Measurements from ENCODE around the gene GALNT17. TPM values are rescaled to one million over a fixed set of nuclear protein-coding genes. Genes with fewer than 3 reads are reported as not detected.

GALNT17 gene
- total RNA-seq, 1 donor from 2014 or later: not detected

DNA sequence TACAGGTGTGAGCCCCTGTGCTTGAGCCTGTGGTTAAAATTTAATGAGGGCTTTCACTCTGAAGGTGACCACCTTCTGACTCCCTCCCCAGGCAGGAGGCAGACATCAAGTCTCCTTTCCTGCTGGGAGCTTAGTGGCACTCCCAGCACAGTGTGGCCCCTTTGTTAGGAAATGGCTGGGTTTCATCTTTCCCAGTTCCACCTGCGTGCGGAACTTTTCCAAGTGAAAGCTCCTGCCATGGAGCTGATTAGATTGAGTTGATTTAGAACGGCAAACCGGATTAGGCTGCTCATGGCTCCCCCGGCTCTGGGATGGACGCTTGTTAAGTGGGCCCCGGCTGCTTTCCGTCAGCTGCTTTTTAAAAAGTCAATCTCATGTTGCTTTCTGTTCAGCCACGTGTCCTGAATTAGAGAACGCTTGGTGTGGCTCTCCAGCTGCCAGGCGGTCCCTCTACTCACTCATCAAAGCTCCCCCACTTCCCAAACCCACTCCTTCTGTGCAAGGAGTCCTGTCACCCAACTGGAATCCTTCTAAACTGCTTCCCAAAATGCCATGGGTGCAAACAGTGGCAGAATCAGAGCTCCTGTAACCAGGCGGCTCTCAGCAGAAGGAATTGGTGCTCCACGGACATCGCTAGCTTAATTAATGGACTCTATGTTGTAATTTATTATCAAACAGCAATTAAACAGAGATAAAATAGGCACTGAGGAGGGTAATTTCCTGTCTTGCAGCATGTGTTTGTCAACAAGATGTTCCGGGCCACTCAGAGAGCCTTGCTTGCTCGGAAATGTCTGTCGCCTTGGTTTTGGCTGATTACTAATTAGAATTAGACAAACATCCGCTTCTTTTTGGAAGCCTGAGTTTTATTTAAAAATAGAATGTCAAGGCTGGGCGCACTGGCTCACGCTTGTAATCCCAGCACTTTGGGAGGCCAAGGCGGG, 551.2 kb downstream of the GALNT17 start:
- intact Hi-C loops (cut with micrococcal nuclease): no loop called here

DNA sequence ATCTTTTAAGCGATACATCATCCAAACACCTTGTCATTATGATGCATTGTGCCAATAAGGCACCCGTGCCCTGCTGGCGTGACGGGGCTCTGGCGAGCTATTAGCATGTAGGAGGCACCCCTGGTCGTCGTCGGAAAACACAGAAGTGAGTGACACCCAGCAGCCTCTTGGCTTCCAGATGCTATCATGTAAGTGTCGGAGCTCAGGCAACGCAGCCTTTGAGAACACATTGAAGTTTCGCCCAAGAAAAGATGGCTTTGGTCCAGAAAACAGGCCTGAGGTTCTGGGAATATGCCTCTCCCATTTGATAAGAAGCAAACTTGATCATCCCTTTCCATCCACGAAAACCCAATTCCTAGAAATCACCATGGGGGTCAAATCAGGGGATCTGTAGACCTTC, 555.3 kb downstream of the GALNT17 start:
- intact Hi-C loops (cut with micrococcal nuclease): no loop called here

GRCh38 chr7:71687831-71688599, 556.1 kb downstream of the GALNT17 start:
- intact Hi-C loops (cut with micrococcal nuclease): no loop called here

DNA sequence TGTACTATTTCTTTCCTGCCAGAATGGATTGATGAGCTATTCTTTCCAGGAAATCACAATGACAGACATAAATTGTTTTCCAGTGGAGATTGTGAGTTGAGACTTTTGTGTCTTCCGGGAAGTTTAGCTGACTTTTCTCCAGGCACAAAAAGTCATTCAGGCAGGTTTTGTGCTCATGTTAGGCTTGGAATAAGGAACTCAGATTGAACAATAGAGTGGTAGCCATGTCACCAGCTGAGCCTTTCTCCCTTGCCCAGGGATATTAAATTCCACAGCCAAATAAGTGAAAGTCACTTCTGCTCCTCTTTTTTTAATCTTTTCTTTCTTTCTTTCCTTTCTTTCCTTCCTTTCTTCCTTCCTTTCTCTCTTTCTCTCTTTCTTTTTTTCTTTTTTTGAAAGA, 559.6 kb downstream of the GALNT17 start:
- intact Hi-C loops (cut with micrococcal nuclease): no loop called here

DNA sequence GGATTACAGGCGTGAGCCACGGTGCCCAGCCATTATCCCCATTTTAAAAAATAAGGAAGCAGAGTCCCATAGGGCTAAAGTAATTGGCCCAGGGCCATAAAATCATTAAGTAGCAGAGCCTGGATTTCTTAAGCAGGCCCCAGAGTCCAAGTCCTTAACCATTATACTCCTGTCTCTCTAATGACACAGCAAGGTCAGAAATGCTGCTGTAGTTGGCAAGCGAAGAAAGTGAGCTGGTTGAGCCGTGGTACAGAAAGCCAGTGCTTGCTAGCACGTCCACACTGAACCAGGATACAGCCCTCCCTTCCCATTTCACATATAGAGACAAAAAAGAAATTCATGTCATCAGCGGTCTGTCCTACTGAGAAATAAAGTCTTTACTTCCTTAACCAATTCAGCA, 562.7 kb downstream of the GALNT17 start:
- intact Hi-C loops (cut with micrococcal nuclease): no loop called here

DNA sequence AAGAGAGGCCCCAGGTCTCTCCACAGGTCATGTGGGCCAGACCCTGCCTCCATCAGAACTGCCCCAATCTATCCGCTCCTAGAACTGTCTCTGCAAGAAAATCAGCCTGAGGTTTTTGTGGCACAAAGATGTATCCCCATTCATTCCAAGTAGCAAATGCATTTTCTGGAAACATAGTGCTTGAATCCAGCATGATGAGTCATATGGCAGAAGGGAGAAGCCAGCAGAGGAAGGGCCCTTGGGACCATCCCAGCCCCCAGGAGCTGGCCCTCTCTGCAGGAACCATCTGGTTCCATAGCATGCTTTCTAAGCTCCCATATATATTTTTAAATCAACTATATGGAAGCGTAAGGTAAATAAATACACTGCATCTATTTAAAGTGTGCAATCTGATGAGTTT, 563.2 kb downstream of the GALNT17 start:
- intact Hi-C loops (cut with micrococcal nuclease): no loop called here

- intact Hi-C loops (cut with micrococcal nuclease): no loop called here
Observed at GRCh38 chr7:71696511-71696910, 564.6 kb downstream of the GALNT17 start.

DNA sequence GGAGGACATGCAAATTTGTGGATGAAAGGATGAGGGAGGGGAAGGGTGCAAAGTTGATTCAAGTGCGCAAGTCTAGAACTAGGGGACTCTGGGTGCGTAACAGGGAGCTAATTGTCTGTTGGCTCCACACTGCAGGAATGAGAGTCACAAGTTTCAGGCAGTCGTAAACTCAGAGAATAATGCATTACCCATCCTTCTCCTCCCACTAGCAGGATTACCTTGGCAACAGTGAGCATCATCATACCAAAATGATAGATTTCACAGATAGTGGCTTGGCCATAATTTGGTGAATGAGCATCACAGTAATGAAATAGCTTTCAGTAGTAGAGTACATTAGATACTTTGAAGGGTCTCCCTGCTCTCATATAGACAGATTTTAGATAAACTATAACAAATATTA, 565.5 kb downstream of the GALNT17 start:
- intact Hi-C loops (cut with micrococcal nuclease): no loop called here

DNA sequence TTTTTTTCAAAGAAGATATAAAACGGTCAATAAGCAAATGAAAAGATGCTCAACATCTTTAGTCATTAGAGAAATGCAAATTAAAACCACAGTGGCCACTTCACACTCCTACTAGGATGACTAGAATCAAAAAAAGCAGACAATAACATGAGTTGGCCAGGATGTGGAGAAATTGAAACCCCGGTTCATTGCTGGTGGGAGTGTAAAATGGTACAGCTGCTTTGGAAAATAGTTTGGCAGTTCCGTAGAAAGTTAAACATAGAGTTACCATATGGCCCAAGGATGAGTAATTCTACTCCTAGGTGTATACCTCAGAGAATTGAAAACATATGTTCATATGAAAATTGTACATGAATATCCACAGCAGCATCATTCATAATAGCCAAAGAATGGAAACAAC, 573.3 kb downstream of the GALNT17 start:
- intact Hi-C loops (cut with micrococcal nuclease): no loop called here

DNA sequence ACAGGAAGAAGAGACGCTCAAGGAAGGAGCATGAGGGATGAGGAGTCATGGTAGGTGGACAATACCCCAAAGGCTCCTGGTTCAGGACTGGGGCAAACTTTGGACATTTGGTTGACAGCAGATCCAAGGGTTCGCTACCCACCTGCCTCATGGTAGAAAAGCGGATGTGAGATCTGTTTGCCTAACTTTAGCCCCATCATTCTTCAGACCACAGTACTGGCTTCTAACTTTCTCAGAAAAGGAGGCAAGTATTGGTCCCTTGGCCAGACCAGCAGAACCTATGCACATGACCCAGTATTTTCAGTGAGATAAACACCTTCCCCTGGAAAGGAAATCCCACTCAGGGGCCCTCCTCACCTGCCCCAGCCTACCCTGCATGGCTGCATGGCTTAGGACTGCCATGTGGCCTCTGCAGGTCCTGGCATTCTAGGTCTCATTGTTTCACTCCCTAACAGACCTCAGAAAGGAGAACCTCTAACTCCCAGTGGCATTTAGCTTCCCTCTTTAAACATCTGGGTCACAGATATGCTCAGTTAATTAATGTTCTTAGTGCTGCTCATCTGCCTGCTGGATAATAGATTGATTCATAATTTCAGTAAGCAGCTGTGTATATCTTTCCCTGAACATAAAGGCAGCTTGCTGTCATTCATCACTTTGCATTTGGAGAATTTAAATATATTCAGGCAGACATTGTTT, 574.1 kb downstream of the GALNT17 start:
- intact Hi-C loops (cut with micrococcal nuclease): no loop called here

DNA sequence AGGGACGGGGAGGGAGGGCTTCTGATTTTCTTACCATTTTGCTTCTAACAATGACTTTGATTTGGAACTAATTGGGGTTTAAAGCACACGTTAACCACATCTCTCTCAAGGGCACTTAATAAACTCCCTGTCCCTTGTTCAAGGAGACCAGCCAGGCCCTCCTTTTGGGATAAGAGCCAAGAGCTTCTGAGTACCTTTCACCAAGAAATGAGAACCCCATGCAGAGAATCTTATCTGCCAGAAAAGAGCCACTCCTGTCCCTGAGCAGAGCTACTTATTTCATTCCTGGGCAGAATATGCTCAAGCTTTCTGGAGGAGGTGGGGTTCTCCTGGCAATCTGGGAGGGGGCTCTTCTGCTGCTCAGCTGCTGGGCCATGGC, 574.6 kb downstream of the GALNT17 start:
- intact Hi-C loops (cut with micrococcal nuclease): no loop called here

GRCh38 chr7:71707041-71707440, 575.1 kb downstream of the GALNT17 start:
- intact Hi-C loops (cut with micrococcal nuclease): no loop called here

- intact Hi-C loops (cut with micrococcal nuclease): no loop called here
Observed at GRCh38 chr7:71708710-71709109, 576.8 kb downstream of the GALNT17 start.

GRCh38 chr7:71710442-71710841, 578.5 kb downstream of the GALNT17 start:
- intact Hi-C loops (cut with micrococcal nuclease): no loop called here

- intact Hi-C loops (cut with micrococcal nuclease): no loop called here
Observed at GRCh38 chr7:71712653-71713180, 580.8 kb downstream of the GALNT17 start.

- intact Hi-C loops (cut with micrococcal nuclease): no loop called here
Observed at GRCh38 chr7:71716690-71717089, 584.7 kb downstream of the GALNT17 start.

GRCh38 chr7:71718563-71718962, 586.6 kb downstream of the GALNT17 start:
- intact Hi-C loops (cut with micrococcal nuclease): no loop called here

DNA sequence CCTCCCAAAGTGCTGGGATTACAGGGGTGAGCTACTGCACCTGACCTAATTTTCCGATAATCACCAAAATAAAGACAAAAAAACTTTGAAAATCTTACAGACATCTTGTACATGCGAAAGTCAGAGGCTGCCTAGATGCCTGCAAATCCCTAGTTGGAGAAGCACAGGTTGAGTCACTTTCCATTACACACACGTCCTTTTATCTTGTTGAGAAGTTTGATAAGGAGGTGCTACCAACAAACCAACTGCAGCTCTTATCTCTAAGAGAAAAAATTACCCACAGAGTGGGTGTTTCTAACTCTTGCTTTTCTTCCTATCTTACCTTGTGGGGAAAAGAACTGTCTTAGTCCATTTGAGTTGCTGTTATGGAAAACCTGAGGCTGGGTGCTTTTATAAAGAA, 589.8 kb downstream of the GALNT17 start:
- intact Hi-C loops (cut with micrococcal nuclease): no loop called here

GRCh38 chr7:71723859-71724258, 591.9 kb downstream of the GALNT17 start:
- intact Hi-C loops (cut with micrococcal nuclease): no loop called here

GRCh38 chr7:71727347-71727746, 595.4 kb downstream of the GALNT17 start:
- intact Hi-C loops (cut with micrococcal nuclease): no loop called here

DNA sequence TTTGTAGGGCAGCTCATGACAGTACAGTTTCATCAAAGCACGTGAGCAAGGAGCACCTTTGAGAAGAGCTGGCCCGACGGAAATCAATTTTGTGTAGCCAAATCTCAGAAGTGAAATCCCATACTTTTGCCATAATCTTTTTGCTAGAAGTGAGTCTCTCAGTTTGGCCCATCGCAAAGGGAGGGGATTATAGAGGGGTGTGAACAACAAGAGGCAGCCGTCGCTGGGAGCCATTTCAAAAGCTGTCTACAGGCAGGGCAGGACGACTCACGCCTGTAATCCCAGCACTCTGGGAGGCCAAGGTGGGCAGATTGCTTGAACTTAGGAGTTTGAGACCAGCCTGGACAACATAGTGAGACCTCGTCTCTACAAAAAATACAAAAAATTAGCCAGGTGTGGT, 599.8 kb downstream of the GALNT17 start:
- intact Hi-C loops (cut with micrococcal nuclease): no loop called here
